SU-DHL-6 (cell line): ENCODE data around the gene UPK1B.

Experiments used
- H2AFZ ChIP-seq: fragments of 200-600 bp; sonication (generic); 2 replicates; pipeline ENCODE4 v1.6.1; 2014; ENCODE audit warnings: low read depth, mild to moderate bottlenecking, moderate library complexity, mixed read lengths, antibody characterized with exemption, low read length; ENCODE audit not compliant: severe bottlenecking
- H3F3A ChIP-seq: fragments of 200-600 bp; shearing (Covaris generic); 2 replicates; pipeline ENCODE4 v1.6.0; 2016; ENCODE audit warnings: antibody characterized with exemption, mild to moderate bottlenecking; ENCODE audit not compliant: insufficient read depth
- H3K27ac ChIP-seq: fragments of 200-600 bp; sonication (generic); 2 replicates; pipeline ENCODE4 v1.5.1; 2016; ENCODE audit warnings: low read depth, mild to moderate bottlenecking, low read length, moderate library complexity, mixed read lengths
- H3K27me3 ChIP-seq: fragments of 200-600 bp; sonication (generic), shearing (Covaris generic); 2 replicates; pipeline ENCODE4 v1.6.0; 2014; ENCODE audit warnings: mild to moderate bottlenecking, low read length
- H3K36me3 ChIP-seq: fragments of 200-600 bp; sonication (generic); 2 replicates; pipeline ENCODE4 v1.6.1; 2014; ENCODE audit warnings: mild to moderate bottlenecking, low read length, mixed read lengths
- H3K4me2 ChIP-seq: fragments of 300-600, 200-600 bp; shearing (Covaris generic), sonication (generic); 2 replicates; pipeline ENCODE4 v1.6.0; 2014; ENCODE audit warnings: low read length, low read depth, mild to moderate bottlenecking; ENCODE audit not compliant: poor library complexity, severe bottlenecking
- H3K4me3 ChIP-seq: fragments of 200-600 bp; sonication (generic); 2 replicates; pipeline ENCODE4 v1.5.1; 2014; ENCODE audit warnings: antibody characterized with exemption, low read length, mild to moderate bottlenecking, mixed read lengths; ENCODE audit not compliant: insufficient read depth, poor library complexity, severe bottlenecking
- H3K79me2 ChIP-seq: fragments of 200-600 bp; sonication (generic); 2 replicates; pipeline ENCODE4 v1.6.1; 2014; ENCODE audit warnings: mild to moderate bottlenecking, low read length, moderate library complexity; ENCODE audit not compliant: insufficient read depth
- H3K9ac ChIP-seq: fragments of 200-600 bp; sonication (generic); 2 replicates; pipeline ENCODE4 v1.7.0; 2014; ENCODE audit warnings: mild to moderate bottlenecking, low read length
- H3K9me2 ChIP-seq: fragments of 200-600 bp; sonication (generic); replicated peaks from 2 replicates; pipeline ENCODE4 v1.6.1; 2014; ENCODE audit warnings: low read length; ENCODE audit not compliant: insufficient read depth
- H3K9me3 ChIP-seq: fragments of 200-600 bp; sonication (generic); 2 replicates; pipeline ENCODE4 v1.6.1; 2014; ENCODE audit warnings: low read length, mixed read lengths; ENCODE audit not compliant: insufficient read depth
- H4K20me1 ChIP-seq: fragments of 200-600 bp; sonication (generic); 2 replicates; pipeline ENCODE4 v1.6.1; 2014; ENCODE audit warnings: low read depth, mild to moderate bottlenecking, antibody characterized with exemption, low read length, moderate library complexity, mixed read lengths
- CTCF ChIP-seq: fragments of 200-600 bp; sonication (generic); IDR thresholded peaks from one replicate; pipeline ENCODE4 v1.5.1; 2017; ENCODE audit warnings: antibody characterized with exemption, mild to moderate bottlenecking, low read length, moderate library complexity; ENCODE audit not compliant: insufficient read depth, poor library complexity, severe bottlenecking
- EZH2phosphoT487 ChIP-seq: fragments of 200-600 bp; sonication (generic), shearing (Covaris generic); conservative IDR thresholded peaks from 2 replicates; pipeline ENCODE4 v1.6.1; 2018; ENCODE audit warnings: mild to moderate bottlenecking, antibody characterized with exemption, low read length, moderate library complexity, mixed read lengths

UPK1B gene

GRCh38 chr3:119205209-119205608, 31.8 kb downstream of the UPK1B start:
- Histone ChIP-seq H3K27ac (no peak overlapping the region), H3K9ac (no peak overlapping the region), H3K4me2 (no peak overlapping the region), H3F3A (no peaks in the 10 kb centered on the region), H3K27me3 (no peaks in the 10 kb centered on the region), H4K20me1 (no peaks in the 10 kb centered on the region), H3K9me2 (no peaks in the 10 kb centered on the region), H3K4me3 (no peak overlapping the region), H3K79me2 (no peaks in the 10 kb centered on the region), H3K9me3 (no peaks in the 10 kb centered on the region), H2AFZ (no peak overlapping the region), H3K36me3 (no peaks in the 10 kb centered on the region)
- no peak for TF ChIP-seq CTCF
- no peak for TF ChIP-seq EZH2phosphoT487

GRCh38 chr3:119205685-119206084, 32.3 kb downstream of the UPK1B start:
- no peaks in the 10 kb centered on the region for H3K79me2 ChIP-seq
- H3K36me3 ChIP-seq: no peaks in the 10 kb centered on the region
- H3F3A ChIP-seq: no peaks in the 10 kb centered on the region
- no peak overlapping the region for H3K9ac ChIP-seq
- no peak overlapping the region for H2AFZ ChIP-seq
- H3K4me3 ChIP-seq: no peak overlapping the region
- H3K9me3 ChIP-seq: no peaks in the 10 kb centered on the region
- H4K20me1 ChIP-seq: no peaks in the 10 kb centered on the region
- H3K4me2 ChIP-seq: no peak overlapping the region
- no peak overlapping the region for H3K27ac ChIP-seq
- H3K27me3 ChIP-seq: no peaks in the 10 kb centered on the region
- no peaks in the 10 kb centered on the region for H3K9me2 ChIP-seq
- TF ChIP-seq CTCF (no peak), EZH2phosphoT487 (no peak)

- Histone ChIP-seq H4K20me1 (no peaks in the 10 kb centered on the region), H3F3A (no peaks in the 10 kb centered on the region), H3K27me3 (no peaks in the 10 kb centered on the region), H3K9me3 (no peaks in the 10 kb centered on the region), H3K27ac (no peak overlapping the region), H3K4me2 (no peak overlapping the region), H3K9me2 (no peaks in the 10 kb centered on the region), H3K79me2 (no peaks in the 10 kb centered on the region), H3K9ac (no peak overlapping the region), H3K36me3 (no peaks in the 10 kb centered on the region), H2AFZ (no peak overlapping the region), H3K4me3 (no peak overlapping the region)
- TF ChIP-seq EZH2phosphoT487: no peak
- no peak for TF ChIP-seq CTCF
Observed at GRCh38 chr3:119206611-119207511, 33.5 kb downstream of the UPK1B start.
